OCI-LY7 (cell line): ENCODE data around the gene ABCC4. TPM values are rescaled to one million over a fixed set of nuclear protein-coding genes. Genes with fewer than 3 reads are reported as not detected.

Experiments used
- BruUV-seq: library from RNA; stranded (reverse); fragments of 400-500 nt; replicated peaks from 2 replicates; lab custom pipeline; 2021; lab: Mats Ljungman, UMichigan
- CTCF ChIA-PET: fragments of 300-600 bp; sonication (Branson Sonifier 250); formaldehyde crosslinking; loops from one replicate; lab custom pipeline; 2022; ENCODE audit warnings: antibody characterized with exemption; ENCODE audit not compliant: unreplicated experiment; lab: Charles Lee
- POLR2A ChIA-PET: fragments of 300-600 bp; sonication (Branson Sonifier 250); formaldehyde crosslinking; loops from one replicate; lab custom pipeline; 2022; ENCODE audit warnings: antibody characterized with exemption; lab: Charles Lee
- DNase-seq: peaks from one replicate; pipeline ENCODE4 v3.0.0-alpha.2; 2015; ENCODE audit warnings: low spot score
- H2AFZ ChIP-seq: fragments of 200-600 bp; sonication (generic), shearing (Covaris generic); 2 replicates; pipeline ENCODE4 v1.6.1; 2014; ENCODE audit warnings: mild to moderate bottlenecking, antibody characterized with exemption, low read length, moderate library complexity
- H3K27ac ChIP-seq: fragments of 200-600 bp; sonication (generic); 2 replicates; pipeline ENCODE4 v1.5.1; 2014; ENCODE audit warnings: mixed run types, low read depth, mild to moderate bottlenecking, moderate library complexity, low read length, inconsistent platforms; ENCODE audit not compliant: poor library complexity, severe bottlenecking
- H3K36me3 ChIP-seq: fragments of 200-600 bp; sonication (generic); 2 replicates; pipeline ENCODE4 v1.6.1; 2014; ENCODE audit warnings: mild to moderate bottlenecking, antibody characterized with exemption, low read length, moderate library complexity, mixed read lengths; ENCODE audit not compliant: insufficient read depth
- H3K4me1 ChIP-seq: fragments of 200-600 bp; sonication (generic); 2 replicates; pipeline ENCODE4 v1.5.1; 2014; ENCODE audit warnings: mild to moderate bottlenecking, low read length; ENCODE audit not compliant: insufficient read depth, poor library complexity, severe bottlenecking
- H3K4me2 ChIP-seq: fragments of 200-600 bp; sonication (generic); 2 replicates; pipeline ENCODE4 v1.6.1; 2014; ENCODE audit warnings: mild to moderate bottlenecking, low read length
- H3K4me3 ChIP-seq: fragments of 200-600 bp; sonication (generic); 2 replicates; pipeline ENCODE4 v1.5.1; 2014; ENCODE audit warnings: mild to moderate bottlenecking, low read depth, low read length; ENCODE audit not compliant: poor library complexity, severe bottlenecking
- H3K79me2 ChIP-seq: fragments of 200-600 bp; sonication (generic); 2 replicates; pipeline ENCODE4 v1.6.1; 2016; ENCODE audit warnings: low read depth, mild to moderate bottlenecking, low read length, moderate library complexity, mixed read lengths; ENCODE audit not compliant: insufficient read depth
- H3K9me2 ChIP-seq: fragments of 200-600 bp; sonication (generic); 2 replicates; pipeline ENCODE4 v1.6.1; 2016; ENCODE audit warnings: mild to moderate bottlenecking, low read length, mixed read lengths; ENCODE audit not compliant: insufficient read depth
- H3K9me3 ChIP-seq: fragments of 200-600 bp; sonication (generic); 2 replicates; pipeline ENCODE4 v1.6.1; 2014; ENCODE audit warnings: mild to moderate bottlenecking, mixed run types, low read length, mixed read lengths
- H4K20me1 ChIP-seq: fragments of 200-600 bp; sonication (generic); 2 replicates; pipeline ENCODE4 v1.6.1; 2014; ENCODE audit warnings: mild to moderate bottlenecking, antibody characterized with exemption, low read length, moderate library complexity, mixed read lengths; ENCODE audit not compliant: insufficient read depth
- CTCF ChIP-seq: fragments of 200-600 bp; sonication (generic); conservative IDR thresholded peaks from 2 replicates; pipeline ENCODE4 v1.5.1; 2014; ENCODE audit warnings: mild to moderate bottlenecking, antibody characterized with exemption, low read length, moderate library complexity, mixed read lengths
- EZH2phosphoT487 ChIP-seq: fragments of 200-600 bp; sonication (generic); IDR thresholded peaks from 2 replicates; pipeline ENCODE4 v1.6.1; 2018; ENCODE audit warnings: low read depth, borderline replicate concordance, mild to moderate bottlenecking, mixed run types, antibody characterized with exemption, low read length, moderate library complexity, mixed read lengths
- intact Hi-C: fragments of 100-400 bp; cut with micrococcal nuclease; formaldehyde crosslinking; loops from one replicate; pipeline ENCODE4 v1.10.0; 2022; ENCODE audit not compliant: unreplicated experiment
- total RNA-seq, 2 experiments: library from RNA; depleted of rRNA in 1 of 2; stranded (reverse); fragments of >200 nt in 1 of 2; shearing (Covaris generic) in 1 of 2; gene quantifications; 2 replicates each; pipeline ENCODE4 v1.2.3, GENCODE V29; 2014 to 2022

ABCC4 gene
- total RNA-seq, 2 experiments from 2014 or later, result 7.3 to 7.8 TPM

GRCh38 chr13:95217920-95218830, 83.1 kb downstream of the ABCC4 start:
- ChIA-PET CTCF (no interaction called here), POLR2A (interaction anchor here (0.7 kb wide), 2 partner anchors 10 to 64 kb away, joined by 5 to 7 read pairs; no protein-coding TSS in a partner anchor)
- no peak overlapping the region for H3K27ac ChIP-seq
- no peaks in the 10 kb centered on the region for H3K9me3 ChIP-seq
- no peak for TF ChIP-seq EZH2phosphoT487
- TF ChIP-seq CTCF, result no peak
- intact Hi-C loops, result no loop called here
- H3K4me2 ChIP-seq, result no peak overlapping the region
- H3K9me2 ChIP-seq, result no peaks in the 10 kb centered on the region
- no peak for DNase-seq
- H3K4me3 ChIP-seq, result no peak overlapping the region
- BruUV-seq, result no TSS peak
- H3K4me1 ChIP-seq, result no peaks in the 10 kb centered on the region
- H4K20me1 ChIP-seq, result no peaks in the 10 kb centered on the region
- H2AFZ ChIP-seq, result no peak overlapping the region
- no peaks in the 10 kb centered on the region for H3K79me2 ChIP-seq
- H3K36me3 ChIP-seq, result no peaks in the 10 kb centered on the region; the same call in 1 of the 2 replicates

GRCh38 chr13:95216182-95216581, 85.1 kb downstream of the ABCC4 start:
- BruUV-seq, result no TSS peak
- POLR2A ChIA-PET, result interaction anchor here (0.7 kb wide), 1 partner anchor 62 kb away, joined by 3 read pairs; no protein-coding TSS in a partner anchor

More at GRCh38 chr13:95216182-95216581, 85.1 kb downstream of the ABCC4 start:
- Histone ChIP-seq H3K36me3 (no peaks in the 10 kb centered on the region; the same call in 1 of the 2 replicates), H2AFZ (no peak overlapping the region), H3K27ac (no peak overlapping the region), H3K4me1 (no peaks in the 10 kb centered on the region), H3K4me2 (no peak overlapping the region), H3K9me3 (no peaks in the 10 kb centered on the region), H3K4me3 (no peak overlapping the region), H3K9me2 (no peaks in the 10 kb centered on the region), H3K79me2 (no peaks in the 10 kb centered on the region), H4K20me1 (no peaks in the 10 kb centered on the region)
- no peak for DNase-seq
- CTCF ChIA-PET, result no interaction called here
- intact Hi-C loops, result no loop called here
- TF ChIP-seq EZH2phosphoT487 (no peak), CTCF (no peak)
